Spleen (tissue), 7 donors: ENCODE measurements around the gene TMEM132C.

Experiments
- CTCF ChIP-seq, 11 experiments: fragments of 200-600 bp in 7 of 11; fragments of 450-650 bp in 4 of 11; sonication (generic) in 4 of 11; IDR thresholded peaks in 8 of 11; conservative IDR thresholded peaks in 3 of 11; 1 replicate in 7 of 11; 2 replicates in 4 of 11; pipeline versions ENCODE4 v1.4.0 to v1.8.0; 2016 to 2021; ENCODE audit warnings: antibody characterized with exemption in 11 of 11, inconsistent platforms in 4 of 11, mild to moderate bottlenecking in 1 of 11
- POLR2A ChIP-seq, 3 donors: fragments of 450-650 bp; IDR thresholded peaks; one replicate each; pipeline ENCODE4 v1.5.1; 2017; ENCODE audit warnings: antibody characterized with exemption in 3 of 3, mild to moderate bottlenecking in 1 of 3
- POLR2AphosphoS5 ChIP-seq, 3 donors: sonication (generic); formaldehyde crosslinking; IDR thresholded peaks; one replicate each; pipeline ENCODE4 v1.5.1; 2017; ENCODE audit warnings: antibody characterized with exemption in 3 of 3
- donor health status: DM: no; HTN: no; CAD: no; lungs with moderate emphysema.
- donor health status: DM: no; HTN: no; CAD: no.
- donor health status: DM: no; HTN: no; CAD: no.

DNA sequence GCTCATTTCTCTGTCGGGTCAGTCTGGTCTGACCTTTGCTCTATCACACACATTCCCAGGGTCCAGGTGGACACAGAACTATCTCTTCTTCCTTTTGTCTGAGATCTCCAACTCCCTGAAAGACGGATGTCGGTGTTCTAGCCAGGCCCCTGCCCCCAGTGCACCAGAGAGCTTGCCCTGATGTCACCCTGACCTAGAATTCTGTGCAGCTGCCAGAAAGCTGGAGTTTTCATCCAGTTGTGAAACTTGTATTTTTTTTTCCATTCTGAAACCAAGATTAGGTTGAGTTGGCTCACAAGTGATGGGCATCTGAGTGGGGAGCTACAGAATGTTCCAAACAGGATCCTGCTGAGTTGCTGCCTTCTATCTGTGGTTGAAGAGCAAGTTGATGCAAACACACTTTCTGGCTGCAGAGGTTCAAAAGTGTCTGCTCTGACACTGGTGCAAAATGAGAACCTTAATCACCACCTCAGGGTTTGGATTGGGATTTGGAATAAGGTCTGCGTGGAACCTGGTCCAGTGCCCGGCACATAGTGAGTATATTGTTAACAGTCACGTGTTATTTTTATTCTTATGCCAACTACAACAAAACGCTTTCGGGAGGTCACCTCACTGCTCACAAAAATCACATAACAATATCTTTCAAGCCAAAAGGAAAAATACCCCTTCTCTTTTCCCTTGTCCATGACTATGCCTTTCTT lies 345.3 kb downstream of the TMEM132C start:
- TF ChIP-seq CTCF (IDR thresholded peaks at IDR 0.05 in 8 of 11, conservative IDR thresholded peaks at IDR 0.05 in 3 of 11) (no peak), POLR2A (IDR thresholded peaks at IDR 0.05) (no peak), POLR2AphosphoS5 (IDR thresholded peaks at IDR 0.05) (no peak)
